GM10847 (cell line): ENCODE results near the gene SHISAL1.

Experiments used
- POLR2A ChIP-seq: IDR thresholded peaks from 2 replicates; pipeline ENCODE4 v1.6.1; 2011; ENCODE audit not compliant: insufficient read length; ENCODE audit errors: extremely low read depth

Gene SHISAL1

GRCh38 chr22:44269757-44270555 is 42.8 kb downstream of the SHISAL1 start:
- no peak for TF ChIP-seq POLR2A

GRCh38 chr22:44269117-44269498 is 43.6 kb downstream of the SHISAL1 start:
- TF ChIP-seq POLR2A: no peak

DNA sequence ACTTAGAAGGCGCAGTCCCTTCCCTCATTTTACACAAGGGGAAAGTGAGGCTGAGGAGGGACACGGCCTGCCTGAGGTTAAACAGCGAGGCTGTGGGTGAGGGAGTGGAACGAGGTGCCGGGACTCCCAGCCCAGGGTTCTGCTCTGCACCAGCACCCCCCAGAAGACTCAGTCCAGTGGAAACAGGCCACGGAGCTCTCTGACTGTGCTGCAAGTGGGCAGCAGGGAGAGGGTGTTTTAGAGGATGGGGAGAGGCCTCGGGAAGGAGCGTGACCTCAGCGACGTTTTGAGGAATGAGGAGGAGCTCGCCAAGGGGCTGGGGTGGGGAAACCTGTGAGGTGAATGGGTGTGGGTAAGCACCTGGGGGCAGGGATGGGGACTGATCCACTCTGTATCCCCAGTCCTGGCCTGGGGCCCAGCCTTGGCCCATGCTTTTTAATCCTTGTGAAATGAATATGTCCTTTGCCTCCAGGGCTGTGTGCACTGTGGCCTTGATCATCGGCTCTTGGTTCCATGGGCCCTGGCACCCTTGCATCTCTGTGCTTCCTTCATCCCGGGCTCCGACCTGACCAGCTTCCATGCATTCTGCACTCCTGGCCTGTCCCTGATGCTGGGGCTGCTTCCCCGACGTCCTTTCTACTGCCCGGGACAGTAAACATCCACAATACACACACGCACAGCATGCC is 44.2 kb downstream of the SHISAL1 start:
- no peak for TF ChIP-seq POLR2A

- no peak for TF ChIP-seq POLR2A
Observed at GRCh38 chr22:44267856-44268255, 44.9 kb downstream of the SHISAL1 start.

DNA sequence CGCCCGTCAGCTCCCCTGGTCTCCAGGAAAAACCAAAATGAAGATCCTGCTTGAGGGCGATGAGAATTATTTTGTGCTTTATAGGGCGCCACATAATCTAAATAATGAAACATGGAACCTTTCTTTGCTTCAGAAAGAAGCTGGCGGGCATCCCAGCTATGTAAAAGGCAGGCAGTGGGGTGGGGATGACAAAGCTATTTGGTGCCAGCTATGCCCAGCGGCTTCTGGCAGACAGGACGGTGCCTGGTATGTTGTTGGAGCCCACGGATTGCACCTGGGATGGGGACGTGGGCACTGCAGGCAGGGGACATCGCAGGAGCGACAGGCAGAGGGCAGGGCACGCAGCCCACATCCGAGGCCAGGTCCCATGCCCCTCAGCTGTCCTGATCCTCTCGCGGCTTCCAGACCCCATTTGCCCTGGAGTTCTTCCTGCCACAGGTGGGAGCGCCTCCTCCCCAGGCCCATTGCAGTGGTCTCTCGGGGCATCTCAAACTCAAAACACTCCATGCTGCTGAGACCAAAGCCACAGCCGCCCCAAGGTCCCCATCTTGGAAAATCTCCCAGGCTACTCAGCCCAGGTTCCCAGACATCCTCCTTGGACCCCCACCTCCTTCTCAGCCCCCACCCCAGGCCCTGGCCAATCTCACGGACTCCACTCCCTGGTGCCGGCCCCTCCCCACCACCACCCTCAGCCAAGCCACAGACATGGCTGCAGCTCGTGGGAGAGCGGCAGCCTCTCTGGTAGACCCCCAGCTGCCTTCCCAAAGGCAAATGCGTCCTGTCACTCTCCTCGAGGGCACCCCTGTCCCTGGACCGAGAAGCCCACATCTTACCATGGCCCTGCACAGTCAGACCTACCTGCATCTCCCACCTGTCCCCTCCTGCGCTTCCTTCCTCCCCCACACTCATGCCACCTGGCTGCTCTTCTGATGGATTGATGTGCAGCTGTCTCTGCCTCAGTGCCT is 45.7 kb downstream of the SHISAL1 start:
- no peak for TF ChIP-seq POLR2A

- TF ChIP-seq POLR2A: no peak
Observed at GRCh38 chr22:44263547-44263946, 49.2 kb downstream of the SHISAL1 start.

DNA sequence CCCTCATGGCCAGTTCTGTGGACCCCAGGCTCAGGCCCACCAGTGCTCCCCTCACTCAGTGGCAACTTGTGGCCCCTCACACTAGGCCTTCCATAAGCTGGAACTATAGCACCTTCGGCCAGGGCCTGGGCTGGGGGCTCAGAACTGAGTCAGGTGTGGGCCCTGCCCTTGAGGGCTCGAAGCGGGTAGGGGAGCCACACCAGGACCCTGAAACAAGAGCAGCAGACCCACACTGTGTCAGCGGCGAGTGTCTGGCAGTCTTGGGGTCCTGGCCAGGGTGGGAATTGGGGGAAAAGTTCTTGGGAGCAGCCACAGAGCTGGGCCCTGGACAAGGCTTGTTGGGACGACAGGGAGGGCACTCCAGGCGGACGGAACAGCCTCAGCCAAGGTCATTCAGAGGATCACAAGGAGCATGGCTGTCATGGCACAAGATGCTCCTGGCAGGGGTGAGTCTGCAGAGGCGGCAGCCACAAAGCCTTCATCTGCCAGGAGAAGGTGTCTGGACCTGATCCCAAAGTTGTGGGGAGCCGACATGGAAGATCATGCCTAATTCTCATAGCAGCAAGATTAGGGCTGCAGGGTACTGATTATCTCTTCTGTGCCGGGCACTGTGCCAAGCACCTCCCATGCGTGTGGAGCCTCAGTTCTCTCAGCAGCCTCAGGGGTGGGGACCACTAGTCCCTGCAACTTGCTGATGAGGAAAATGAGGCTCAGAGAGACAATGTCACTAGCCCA is 50.7 kb downstream of the SHISAL1 start:
- TF ChIP-seq POLR2A: no peak

GRCh38 chr22:44261164-44261860 is 51.4 kb downstream of the SHISAL1 start:
- no peak for TF ChIP-seq POLR2A

GRCh38 chr22:44260216-44261035 is 52.3 kb downstream of the SHISAL1 start:
- no peak for TF ChIP-seq POLR2A

- no peak for TF ChIP-seq POLR2A
Observed at GRCh38 chr22:44259366-44260215, 53.2 kb downstream of the SHISAL1 start.

- TF ChIP-seq POLR2A: no peak
Observed at GRCh38 chr22:44256556-44257485, 55.9 kb downstream of the SHISAL1 start.
